ENCODE measurements around the gene AKAP12. TPM values are rescaled to one million over a fixed set of nuclear protein-coding genes. Genes with fewer than 3 reads are reported as not detected.

AKAP12 gene
- total and polyA plus RNA-seq, 12 donors, result 10.8 to 46.1 (median 26.1) TPM

DNA sequence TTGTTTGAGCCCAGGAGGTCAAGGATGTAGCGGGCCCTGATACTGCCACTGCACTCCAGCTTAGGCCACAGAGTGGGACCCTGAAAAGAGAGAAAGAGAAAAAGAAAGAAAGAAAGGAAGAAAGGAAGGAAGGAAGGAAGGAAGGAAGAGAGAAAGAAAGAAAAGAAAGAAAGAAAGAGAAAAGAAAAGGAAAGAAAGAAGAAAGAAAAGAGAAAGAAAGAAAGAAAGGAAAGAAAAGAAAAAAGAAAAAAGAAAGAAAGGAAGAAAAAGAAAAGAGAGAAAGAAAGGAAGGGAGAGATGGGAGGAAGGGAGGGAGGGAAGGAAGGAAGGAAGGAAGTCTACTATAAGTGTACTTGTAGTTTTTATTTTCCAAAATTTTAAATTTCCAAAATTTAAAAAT is 42.2 kb upstream of the AKAP12 start:
- H3K4me1 ChIP-seq (replicated peaks in 1 of 2), result no peaks in the 10 kb centered on the region
- 93 to 100% (median 98%) methylated on average over 1 of the region's 1 CpG for WGBS, 4 donors
- TF ChIP-seq POLR2A (IDR thresholded peaks at IDR 0.05), result no peak
- TF ChIP-seq, protein P1, sequence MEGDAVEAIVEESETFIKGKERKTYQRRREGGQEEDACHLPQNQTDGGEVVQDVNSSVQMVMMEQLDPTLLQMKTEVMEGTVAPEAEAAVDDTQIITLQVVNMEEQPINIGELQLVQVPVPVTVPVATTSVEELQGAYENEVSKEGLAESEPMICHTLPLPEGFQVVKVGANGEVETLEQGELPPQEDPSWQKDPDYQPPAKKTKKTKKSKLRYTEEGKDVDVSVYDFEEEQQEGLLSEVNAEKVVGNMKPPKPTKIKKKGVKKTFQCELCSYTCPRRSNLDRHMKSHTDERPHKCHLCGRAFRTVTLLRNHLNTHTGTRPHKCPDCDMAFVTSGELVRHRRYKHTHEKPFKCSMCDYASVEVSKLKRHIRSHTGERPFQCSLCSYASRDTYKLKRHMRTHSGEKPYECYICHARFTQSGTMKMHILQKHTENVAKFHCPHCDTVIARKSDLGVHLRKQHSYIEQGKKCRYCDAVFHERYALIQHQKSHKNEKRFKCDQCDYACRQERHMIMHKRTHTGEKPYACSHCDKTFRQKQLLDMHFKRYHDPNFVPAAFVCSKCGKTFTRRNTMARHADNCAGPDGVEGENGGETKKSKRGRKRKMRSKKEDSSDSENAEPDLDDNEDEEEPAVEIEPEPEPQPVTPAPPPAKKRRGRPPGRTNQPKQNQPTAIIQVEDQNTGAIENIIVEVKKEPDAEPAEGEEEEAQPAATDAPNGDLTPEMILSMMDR (IDR thresholded peaks at IDR 0.05), result no peak
- intact Hi-C loops (cut with DNase I), result no loop called here
- no peak for DNase-seq
- no peaks in the 10 kb centered on the region for H3K36me3 ChIP-seq (replicated peaks in 1 of 2)
- H3K9me3 ChIP-seq (replicated peaks in 1 of 3), result no peaks in the 10 kb centered on the region
- no peak overlapping the region for H3K4me3 ChIP-seq
- no peaks in the 10 kb centered on the region for H3K27me3 ChIP-seq
- H3K27ac ChIP-seq, result no peak overlapping the region

GRCh38 chr6:151199991-151200390 is 39.8 kb upstream of the AKAP12 start:
- 38 to 54% (median 52%) methylated on average over 1 of the region's 1 CpG for WGBS, 4 donors
- DNase-seq, result no peak
- Histone ChIP-seq H3K9me3 (replicated peaks in 1 of 3) (no peaks in the 10 kb centered on the region), H3K27me3 (no peaks in the 10 kb centered on the region), H3K36me3 (replicated peaks in 1 of 2) (no peaks in the 10 kb centered on the region), H3K27ac (no peak overlapping the region), H3K4me1 (replicated peaks in 1 of 2) (no peaks in the 10 kb centered on the region), H3K4me3 (no peak overlapping the region)
- TF ChIP-seq, protein P1 (IDR thresholded peaks at IDR 0.05), result no peak
- TF ChIP-seq POLR2A (IDR thresholded peaks at IDR 0.05), result no peak
- intact Hi-C loops (cut with DNase I), result no loop called here

GRCh38 chr6:151205721-151206600 is 33.8 kb upstream of the AKAP12 start:
- TF ChIP-seq POLR2A (IDR thresholded peaks at IDR 0.05), result no peak
- TF ChIP-seq, protein P1 (IDR thresholded peaks at IDR 0.05), result no peak
- DNase-seq, result no peak
- no peak overlapping the region for H3K27ac ChIP-seq
- intact Hi-C loops (cut with DNase I), result no loop called here
- no peak overlapping the region for H3K4me3 ChIP-seq
- WGBS, 4 donors, result 81 to 90% (median 89%) methylated on average over 4 of the region's 4 CpGs
- no peaks in the 10 kb centered on the region for H3K9me3 ChIP-seq (replicated peaks in 1 of 3)
- no peaks in the 10 kb centered on the region for H3K27me3 ChIP-seq
- peaks cover 0 to 10% of the 10 kb centered on the region in 2 donors for H3K4me1 ChIP-seq (replicated peaks in 1 of 2)
- H3K36me3 ChIP-seq (replicated peaks in 1 of 2), result no peaks in the 10 kb centered on the region

- intact Hi-C loops (cut with DNase I), result no loop called here
- WGBS, 4 donors, result 85 to 89% (median 85%) methylated on average over 2 of the region's 2 CpGs
- Histone ChIP-seq H3K27me3 (no peaks in the 10 kb centered on the region), H3K9me3 (replicated peaks in 1 of 3) (peaks cover 0 to 4% (median 0%) of the 10 kb centered on the region in 3 donors), H3K4me3 (no peak overlapping the region), H3K4me1 (replicated peaks in 1 of 2) (peaks cover 0 to 10% of the 10 kb centered on the region in 2 donors), H3K27ac (no peak overlapping the region), H3K36me3 (replicated peaks in 1 of 2) (no peaks in the 10 kb centered on the region)
- DNase-seq, result no peak
- TF ChIP-seq POLR2A (IDR thresholded peaks at IDR 0.05), result no peak
- TF ChIP-seq, protein P1 (IDR thresholded peaks at IDR 0.05), result no peak
These were observed 32.1 kb upstream of the AKAP12 start for GRCh38 chr6:151207674-151208073.
